ENCODE data around the gene FAM78A.

Gene FAM78A, protein sequence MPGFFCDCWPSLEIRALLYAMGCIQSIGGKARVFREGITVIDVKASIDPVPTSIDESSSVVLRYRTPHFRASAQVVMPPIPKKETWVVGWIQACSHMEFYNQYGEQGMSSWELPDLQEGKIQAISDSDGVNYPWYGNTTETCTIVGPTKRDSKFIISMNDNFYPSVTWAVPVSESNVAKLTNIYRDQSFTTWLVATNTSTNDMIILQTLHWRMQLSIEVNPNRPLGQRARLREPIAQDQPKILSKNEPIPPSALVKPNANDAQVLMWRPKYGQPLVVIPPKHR

DNA sequence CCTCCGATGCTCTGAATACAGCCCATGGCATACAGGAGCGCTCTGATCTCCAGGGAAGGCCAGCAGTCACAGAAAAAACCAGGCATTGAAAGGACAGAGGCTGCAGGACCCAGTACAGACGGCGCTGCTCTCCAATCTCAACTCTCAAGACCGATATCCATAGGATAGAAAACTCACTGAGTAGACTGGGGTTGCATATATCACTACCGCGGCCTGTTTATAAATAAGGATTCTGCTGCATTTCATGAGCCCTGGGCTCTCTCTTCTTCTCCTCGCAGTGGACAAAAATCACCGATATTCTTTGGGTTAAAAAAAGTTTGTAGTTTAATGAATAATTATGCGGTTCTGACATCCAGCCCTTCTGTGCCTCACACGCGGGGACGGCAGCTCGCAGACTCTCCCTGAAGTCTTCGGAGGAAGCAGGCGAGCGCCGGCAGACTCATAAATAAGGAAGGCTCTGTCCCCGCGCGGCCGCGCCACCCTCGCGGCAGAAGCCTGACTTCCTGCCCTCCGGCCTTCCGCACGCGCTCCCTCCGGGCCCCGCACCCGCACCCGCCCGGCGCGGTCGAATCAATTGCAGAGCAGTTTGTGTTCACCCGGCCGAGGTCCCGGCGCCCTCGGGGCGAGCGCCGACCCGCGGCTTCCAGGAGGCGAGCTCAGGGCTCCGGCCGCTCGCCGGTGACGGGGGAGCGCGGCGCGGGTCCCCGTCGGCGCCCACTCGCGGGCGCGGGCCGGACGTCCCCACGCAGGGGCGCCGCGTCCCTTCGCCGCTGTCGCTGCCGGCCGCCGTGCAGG lies at the start of gene FAM78A:
Gene FAM78A, minus strand, starts transcription at position 417 of the 795 bp plus-strand sequence. Its CDS starts 331 bp downstream, at position 86.
- in situ Hi-C loops (cut with MboI; ENCODE audit: low sequenced_read_pairs) = no loop called here

DNA sequence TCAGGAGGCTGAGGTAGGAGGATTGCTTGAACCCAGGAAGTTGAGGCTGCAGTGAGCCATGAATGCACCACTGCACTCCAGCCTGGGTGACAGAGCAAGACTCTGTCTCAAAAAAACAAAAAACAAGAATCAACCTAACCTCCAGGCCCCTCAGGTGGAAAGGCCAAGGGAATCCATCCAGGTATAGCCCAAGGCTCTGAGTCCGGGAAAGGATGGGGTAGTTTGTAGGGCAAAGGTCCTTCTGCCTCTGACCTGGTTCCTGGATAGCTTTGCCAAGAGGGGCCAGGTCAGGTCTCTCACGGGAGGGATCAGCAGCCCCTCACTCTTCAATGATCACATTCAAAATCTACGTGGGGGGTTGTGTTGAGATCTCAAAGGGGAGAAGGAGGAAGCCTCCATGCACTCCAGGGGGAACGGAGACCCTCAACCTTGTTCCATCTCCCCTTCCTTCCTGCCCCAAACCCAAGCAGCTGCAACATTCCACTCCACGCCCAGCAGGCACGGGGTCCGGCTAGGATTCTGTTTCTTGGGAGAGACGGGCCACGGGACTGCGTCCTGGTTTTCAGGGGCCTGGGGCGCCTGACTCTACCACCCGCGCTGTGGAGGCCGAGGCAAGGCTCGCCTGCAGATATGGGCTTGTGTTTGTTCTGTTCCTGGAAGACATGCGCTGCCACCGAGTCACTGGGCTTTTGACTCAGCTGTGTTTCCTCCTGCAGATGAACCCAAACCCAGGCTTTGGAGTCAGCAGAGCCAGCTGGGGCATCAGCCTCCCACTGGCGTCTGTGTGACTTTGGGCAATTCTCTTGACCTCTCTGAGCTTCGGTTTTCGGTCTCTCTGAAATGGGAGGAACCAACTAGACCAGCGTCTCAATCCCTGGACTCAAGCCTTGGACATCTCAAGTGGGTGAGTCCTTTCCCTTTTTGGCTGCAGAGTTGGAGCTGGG lies 48.7 kb upstream of the FAM78A start:
- in situ Hi-C loops (cut with MboI; ENCODE audit: low sequenced_read_pairs) = no loop called here

DNA sequence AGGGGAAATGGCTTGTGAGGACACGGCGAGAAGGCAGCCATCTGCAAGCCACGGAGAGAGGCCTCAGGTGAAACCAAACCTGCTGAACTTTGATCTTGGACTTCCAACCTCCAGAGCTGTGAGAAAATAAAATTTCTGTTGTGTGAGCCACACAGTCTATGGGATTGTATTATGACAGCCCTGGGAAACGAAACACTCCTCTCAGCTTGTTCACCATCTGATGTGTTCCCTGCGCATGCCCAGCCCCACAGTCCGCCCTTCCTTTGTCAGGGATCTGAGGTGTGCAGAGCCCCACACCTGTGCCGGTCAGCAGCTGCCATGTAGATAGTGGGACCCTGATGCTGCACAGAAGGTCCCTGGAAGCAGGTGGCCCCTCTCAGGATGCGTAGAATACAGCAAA lies 47.3 kb upstream of the FAM78A start:
- in situ Hi-C loops (cut with MboI; ENCODE audit: low sequenced_read_pairs) = no loop called here

DNA sequence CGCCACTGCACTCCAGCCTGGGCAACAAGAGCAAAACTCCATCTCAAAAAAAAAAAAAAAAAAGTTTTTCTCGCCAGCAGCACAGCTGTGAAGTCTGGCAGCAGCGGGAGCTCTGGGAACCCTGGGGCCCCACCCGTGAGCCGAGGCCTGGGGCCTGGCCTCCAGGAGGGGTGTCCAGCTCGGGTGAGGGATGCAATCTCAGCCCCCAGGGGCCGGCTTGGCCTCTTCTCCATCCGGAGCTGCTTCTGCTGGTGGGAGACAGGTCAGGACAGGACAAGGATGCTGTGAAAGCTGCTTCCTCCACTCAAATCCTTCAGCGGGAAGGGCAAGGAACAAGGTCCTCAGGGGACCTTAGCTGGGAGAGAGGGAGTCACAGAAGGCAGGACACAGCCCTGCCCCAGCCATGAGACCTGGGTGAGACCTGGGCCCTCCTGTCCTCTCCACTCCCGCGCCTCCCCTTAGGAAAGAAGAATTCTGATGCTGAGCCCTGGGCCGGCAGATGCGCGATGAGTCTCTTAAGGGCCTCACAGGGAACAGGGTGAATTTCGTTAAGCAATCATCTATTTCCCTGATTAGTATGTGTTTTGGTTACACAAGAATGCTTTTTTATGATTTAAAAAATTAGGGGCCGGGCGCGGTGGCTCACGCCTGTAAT lies 43.8 kb upstream of the FAM78A start:
- in situ Hi-C loops (cut with MboI; ENCODE audit: low sequenced_read_pairs) = no loop called here

DNA sequence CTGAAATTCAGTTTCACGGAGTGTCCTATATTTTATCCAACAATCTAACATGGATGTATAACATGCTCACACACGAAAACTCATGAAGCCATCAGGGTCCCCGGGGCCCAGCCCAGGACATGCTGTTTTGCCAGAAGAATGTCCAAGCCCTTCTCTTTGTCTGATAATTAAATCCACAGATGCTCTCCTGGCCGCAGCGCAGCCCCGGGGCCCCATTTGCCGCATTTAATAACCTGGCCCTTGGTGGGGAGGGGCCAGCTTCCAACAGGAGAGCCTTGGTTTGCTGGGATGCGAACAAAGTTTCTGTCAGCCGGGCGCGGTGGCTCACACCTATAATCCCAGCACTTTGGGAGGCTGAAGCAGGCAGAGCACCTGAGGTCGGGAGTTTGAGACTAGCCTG lies 43.2 kb upstream of the FAM78A start:
- in situ Hi-C loops (cut with MboI; ENCODE audit: low sequenced_read_pairs) = no loop called here

DNA sequence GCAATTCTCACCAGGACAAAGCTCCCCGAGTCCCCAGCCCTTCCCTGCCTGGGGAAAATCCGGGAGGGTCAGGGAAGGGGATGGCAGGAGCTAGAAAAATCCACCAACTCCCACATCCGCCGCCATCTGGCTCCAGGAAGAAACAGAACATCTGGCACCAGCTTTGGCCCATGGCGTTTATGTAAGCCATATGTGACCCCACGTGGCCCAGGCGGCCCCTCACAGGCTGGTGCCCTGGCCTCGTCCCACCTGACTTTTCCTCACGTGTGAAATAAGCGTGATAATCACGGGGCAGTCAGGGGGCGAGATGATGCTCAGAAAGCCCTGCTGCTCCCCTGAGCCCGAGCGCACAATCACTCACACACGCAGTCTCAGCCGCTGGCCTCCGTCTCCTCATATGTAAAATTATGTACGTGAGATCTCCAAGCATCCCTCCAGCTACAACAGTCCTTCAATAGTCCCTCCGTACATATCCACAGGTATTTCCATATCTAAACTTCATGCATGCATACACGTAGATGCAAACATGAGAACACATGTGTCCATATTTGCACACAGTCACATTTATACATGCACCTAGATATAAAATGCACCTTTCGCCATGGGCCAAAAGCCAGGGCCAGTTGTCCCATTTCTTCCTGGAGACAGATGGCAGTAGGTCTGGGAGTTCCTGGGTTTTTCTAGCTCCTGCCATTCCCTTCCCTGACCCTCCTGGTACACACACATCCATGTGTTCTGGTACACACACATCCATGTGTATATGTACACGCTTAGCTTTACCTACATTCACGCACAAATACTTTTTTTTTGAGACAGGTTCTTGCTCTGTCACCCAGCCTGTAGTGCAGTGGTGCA lies 42.1 kb upstream of the FAM78A start:
- in situ Hi-C loops (cut with MboI; ENCODE audit: low sequenced_read_pairs) = no loop called here

DNA sequence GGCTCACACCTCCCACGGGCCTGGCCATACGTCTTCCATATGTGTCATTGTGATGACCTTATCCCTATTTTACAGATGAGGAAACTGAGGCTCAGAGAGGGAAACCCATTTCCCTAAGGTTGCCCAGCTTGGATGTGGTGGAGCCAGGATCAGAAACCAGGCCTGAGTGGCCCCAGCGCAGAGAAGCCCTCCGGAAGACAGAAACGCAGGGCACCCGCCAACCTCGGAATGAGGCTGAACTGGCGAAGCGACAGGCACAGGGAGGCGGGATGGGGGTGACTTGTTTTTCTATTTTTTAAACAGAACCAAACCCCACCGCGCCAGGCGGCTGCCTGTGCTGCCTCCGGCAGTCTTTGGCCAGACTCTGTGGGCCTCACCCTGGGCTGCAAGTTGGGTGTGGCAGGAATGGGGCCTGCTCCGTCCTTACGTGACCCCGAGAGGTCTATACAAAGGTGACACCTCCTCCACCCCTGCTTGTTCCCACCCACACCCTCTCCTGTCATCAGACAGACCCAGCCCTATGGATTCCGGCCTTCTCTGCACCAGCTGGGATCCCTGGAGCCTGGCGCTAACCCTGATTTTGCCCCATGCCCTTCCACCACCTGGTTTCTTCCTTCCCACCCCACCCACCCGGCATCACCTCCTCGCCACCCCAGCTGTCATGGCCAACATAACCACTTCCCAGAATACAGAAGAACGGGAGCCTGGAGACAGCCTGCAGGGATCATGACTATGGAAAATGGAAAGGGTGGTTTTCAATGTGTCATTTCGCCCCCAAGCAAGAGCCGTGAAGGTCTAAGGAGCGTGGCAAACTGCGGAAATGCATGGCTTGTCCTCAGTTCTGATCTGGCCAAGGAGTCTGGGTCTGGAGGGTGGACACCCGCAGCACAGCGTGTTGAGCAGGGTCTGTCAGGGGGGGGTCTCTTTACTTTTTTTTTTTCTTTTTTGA lies 36.8 kb upstream of the FAM78A start:
- in situ Hi-C loops (cut with MboI; ENCODE audit: low sequenced_read_pairs) = no loop called here

DNA sequence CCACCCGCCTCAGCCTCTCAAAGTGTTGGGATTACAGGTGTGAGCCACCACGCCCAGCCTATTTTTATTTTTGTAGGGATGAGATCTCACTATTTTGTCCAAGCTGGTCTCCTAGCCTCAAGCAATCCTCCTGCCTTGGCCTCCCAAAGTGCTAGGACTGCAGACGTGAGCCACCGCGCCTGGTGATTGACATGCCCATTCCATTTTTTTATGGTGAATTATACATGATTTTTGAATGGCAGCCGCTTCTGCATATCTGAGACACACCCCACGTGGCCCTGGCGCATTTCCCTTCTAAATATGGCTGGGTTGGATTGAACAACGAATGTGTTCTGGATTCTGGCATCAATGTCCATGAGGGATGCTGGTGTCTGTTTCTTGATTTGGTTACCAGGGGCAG lies 35.9 kb upstream of the FAM78A start:
- in situ Hi-C loops (cut with MboI; ENCODE audit: low sequenced_read_pairs) = no loop called here

DNA sequence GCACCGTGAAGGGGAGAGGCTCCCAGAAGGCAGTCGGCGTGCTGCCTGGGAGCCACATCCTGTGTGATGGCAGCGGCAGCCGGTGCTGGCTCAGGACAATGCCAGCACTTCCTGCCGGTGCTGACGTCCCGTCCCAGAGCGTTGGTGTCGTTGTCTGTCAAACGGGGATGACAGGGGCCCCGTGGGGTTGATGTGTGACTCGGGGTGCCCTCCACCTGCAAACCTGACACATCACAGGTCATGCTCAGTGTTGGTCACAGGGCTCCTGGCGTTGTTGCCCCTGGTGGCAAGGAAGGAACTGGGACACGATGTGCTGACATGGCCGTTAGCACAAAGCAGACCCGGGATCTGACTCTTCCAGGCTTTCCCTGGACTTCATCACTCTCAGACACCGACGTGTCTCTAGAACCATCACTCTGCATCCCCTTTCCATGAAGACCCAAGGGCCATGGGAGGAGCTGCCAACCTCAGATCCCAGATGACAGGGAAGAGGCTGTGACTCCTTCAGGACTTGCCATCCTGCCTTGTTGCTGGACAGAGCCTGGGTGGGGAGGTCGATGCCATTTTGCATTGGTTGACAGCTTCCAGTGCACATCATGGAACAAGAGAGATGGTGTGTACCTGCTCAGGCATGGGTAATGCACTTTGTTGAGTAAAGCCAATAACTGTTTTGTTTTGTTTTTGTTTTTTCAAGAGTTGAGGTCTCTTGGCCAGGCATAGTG lies 34.7 kb upstream of the FAM78A start:
- in situ Hi-C loops (cut with MboI; ENCODE audit: low sequenced_read_pairs) = no loop called here

DNA sequence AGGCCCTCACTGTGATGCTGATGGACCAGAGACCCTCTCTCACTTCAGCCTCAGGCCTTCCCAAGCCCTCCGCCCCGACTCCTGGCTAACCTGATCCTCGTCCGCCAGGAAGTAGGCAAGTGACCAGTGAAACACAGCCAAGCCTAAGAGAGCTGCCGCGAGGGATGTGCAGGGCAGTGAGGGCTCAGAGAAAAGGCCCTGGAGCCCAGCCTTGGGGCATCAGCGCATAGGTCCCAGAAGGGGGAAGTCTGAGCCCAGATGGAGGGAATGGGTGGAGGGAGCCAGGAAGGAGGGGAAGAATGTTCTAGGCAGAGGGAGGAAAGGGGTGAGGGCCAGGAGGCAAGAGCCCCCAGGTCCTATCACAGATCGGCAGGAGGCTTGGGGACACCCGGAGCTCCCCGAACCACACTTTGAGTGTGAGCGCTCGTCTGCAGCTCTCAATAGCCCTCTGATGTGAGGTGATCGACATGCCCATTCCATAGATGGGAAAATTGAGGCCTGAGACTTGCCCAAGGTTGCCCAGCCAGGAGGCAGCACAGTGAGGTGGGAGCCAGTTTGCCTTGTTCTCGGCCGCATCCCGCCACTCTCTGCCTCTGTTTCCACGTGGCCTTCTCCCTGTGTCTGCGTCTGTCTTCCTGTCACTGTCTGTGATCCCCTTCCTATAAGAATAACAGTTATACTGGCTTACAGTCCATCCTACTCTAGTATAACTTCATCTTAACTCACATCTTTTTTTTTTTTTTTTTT lies 33.4 kb upstream of the FAM78A start:
- in situ Hi-C loops (cut with MboI; ENCODE audit: low sequenced_read_pairs) = no loop called here

DNA sequence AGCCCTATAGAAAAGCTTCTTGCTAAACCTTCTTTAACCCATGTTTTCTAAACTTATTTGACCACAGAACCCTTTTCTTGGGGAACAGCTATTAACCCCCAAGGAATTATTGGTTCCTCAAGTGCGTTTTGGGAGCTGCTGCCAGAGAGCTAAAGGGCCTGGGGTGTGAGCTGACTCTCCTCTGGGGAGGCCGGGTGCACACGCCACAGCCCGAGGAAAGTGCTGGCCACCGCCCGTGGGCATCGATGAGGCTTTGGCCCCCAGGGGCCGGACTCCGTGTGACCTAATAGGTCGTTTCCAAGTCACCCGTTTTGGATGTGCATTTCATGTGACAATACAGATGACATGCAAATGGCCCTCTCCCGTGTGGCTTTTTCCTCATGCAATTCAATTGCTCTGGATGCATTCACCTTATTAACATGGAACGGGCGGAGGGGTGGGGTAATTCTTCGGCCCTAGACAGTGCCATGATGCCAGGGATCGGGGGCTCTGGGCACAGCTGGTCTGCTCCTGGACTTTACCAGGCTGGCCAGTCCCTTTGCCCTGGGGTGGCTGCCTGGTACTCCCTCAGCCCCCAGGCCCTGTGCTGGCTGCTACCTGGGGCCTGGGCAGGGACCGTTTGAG lies 32.7 kb upstream of the FAM78A start:
- in situ Hi-C loops (cut with MboI; ENCODE audit: low sequenced_read_pairs) = no loop called here

DNA sequence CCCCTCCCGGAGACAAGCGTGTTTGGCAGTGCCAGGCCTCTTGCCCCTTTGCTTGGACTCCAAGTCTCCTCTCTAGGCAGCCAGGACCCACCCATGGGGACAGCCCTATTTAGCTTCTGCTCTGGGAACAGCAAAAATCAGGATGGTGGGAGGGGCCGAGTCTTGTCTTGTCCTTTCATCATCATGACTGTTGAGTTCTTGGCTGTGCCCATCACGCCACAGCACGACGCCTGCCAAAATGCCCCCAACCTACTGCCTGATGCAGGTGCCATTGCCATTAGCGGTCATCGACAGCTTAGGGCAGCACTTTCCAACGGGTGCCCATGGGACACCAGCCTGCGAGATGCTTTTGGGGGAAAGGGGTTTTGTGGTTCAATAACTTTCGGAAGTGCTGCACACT lies 32.1 kb upstream of the FAM78A start:
- in situ Hi-C loops (cut with MboI; ENCODE audit: low sequenced_read_pairs) = no loop called here

DNA sequence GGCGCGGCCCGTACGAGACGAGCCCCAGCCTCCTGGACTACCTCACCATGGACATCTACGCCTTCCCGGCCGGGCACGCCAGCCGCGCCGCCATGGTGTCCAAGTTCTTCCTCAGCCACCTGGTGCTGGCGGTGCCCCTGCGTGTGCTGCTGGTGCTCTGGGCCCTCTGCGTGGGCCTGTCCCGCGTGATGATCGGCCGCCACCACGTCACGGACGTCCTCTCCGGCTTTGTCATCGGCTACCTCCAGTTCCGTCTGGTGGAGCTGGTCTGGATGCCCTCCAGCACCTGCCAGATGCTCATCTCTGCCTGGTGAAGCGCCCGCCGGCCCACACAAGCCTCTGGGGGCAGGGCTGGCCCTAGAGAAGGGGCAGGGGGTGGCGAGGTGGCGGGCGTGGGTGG lies 31.7 kb upstream of the FAM78A start:
- in situ Hi-C loops (cut with MboI; ENCODE audit: low sequenced_read_pairs) = no loop called here

DNA sequence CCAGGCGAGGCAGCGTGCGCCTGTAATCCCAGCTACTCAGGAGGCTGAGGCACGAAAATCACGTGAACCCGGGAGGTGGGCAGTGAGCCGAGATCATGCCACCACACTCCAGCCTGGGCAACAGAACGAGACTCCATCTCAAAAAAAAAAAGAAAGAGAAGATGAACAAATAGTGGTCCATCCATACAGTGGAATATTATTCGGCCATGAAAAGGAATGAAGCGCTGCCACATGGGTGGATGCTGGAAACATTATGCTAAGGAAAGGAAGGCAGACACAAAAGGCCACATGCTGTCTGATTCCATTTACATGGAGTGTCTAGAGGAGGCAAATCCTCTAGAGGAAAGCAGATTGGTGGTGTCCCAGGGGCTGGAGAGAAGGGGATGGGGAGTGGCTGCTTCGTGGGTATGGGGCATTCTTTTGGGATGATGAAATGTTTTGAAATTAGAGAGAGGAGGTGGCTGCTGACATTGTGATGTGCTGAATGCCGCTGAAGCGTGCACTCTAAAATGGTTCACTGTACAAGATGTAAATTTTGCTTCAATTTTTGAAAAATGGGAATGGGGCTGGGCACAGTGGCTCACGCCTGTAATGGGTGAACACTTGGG lies 30.2 kb upstream of the FAM78A start:
- in situ Hi-C loops (cut with MboI; ENCODE audit: low sequenced_read_pairs) = no loop called here

DNA sequence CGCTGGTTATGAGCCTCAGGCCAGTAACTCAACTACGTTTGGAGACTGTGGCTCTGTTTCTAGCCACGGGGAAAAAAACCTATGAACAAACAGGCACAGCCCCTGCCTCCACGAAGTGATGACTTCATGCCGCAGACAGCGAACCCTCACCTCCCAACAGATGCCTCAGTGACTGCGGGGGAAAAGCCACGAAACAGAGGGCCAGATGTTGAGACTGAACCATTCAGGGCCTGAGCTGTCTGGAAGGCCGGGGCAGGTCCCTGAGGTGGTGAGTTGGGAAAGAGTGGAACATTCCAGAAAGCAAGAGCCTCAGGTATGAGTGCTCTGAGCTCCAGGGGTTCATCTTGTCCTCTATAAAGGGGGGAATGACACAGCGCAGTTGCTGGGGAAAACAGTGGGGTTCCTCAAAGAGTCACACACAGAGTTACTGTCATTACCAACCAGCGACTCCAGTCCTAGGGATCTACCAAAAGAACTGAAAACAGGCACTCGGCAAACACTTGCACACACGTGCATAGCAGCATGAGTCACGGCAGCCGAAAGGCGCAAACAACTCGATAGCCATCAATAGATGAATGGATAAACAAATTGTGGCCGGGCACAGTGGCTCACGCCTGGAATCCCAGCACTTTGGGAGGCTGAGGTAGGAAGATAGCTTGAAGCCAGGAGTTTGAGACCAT lies 28.5 kb upstream of the FAM78A start:
- in situ Hi-C loops (cut with MboI; ENCODE audit: low sequenced_read_pairs) = no loop called here
